HEK293 (cell line): ENCODE results near the gene APOO.

Experiments used
- CTCF ChIA-PET: fragments of 350-600 bp; formaldehyde crosslinking; extraction: SDS; loops from one replicate; lab custom pipeline; 2021; ENCODE audit warnings: antibody characterized with exemption; lab: Yijun Ruan, JAX
- POLR2A ChIA-PET: fragments of 300-600 bp; formaldehyde crosslinking; extraction: SDS; loops from one replicate; lab custom pipeline; 2020; ENCODE audit warnings: antibody characterized with exemption, inconsistent platforms; lab: Yijun Ruan, JAX
- H3K27ac ChIP-seq: fragments of 200-500 bp; sonication (Bioruptor generic); 2 replicates; pipeline ENCODE4 v1.5.1; 2014; ENCODE audit warnings: low read depth, low read length, control low read depth, inconsistent platforms; ENCODE audit errors: extremely low read depth
- H3K36me3 ChIP-seq, 2 experiments: fragments of 200-500 bp in 1 of 2; sonication (Bioruptor generic) in 1 of 2; 1 replicate in 1 of 2; 2 replicates in 1 of 2; pipeline ENCODE4 v1.5.1; 2014 to 2017; ENCODE audit warnings: inconsistent platforms in 2 of 2, low read length in 2 of 2; ENCODE audit not compliant: control insufficient read depth in 2 of 2, insufficient read depth in 1 of 2
- H3K4me1 ChIP-seq: fragments of 200-500 bp; sonication (Bioruptor generic); 2 replicates; pipeline ENCODE4 v1.5.1; 2014; ENCODE audit warnings: mild to moderate bottlenecking, low read length, inconsistent platforms; ENCODE audit not compliant: control insufficient read depth, insufficient read depth
- H3K4me3 ChIP-seq: 2 replicates; pipeline ENCODE4 v1.5.1; 2011; ENCODE audit warnings: low read depth, mild to moderate bottlenecking, control low read depth, low read length, moderate library complexity
- H3K9me3 ChIP-seq: fragments of 200-500 bp; sonication (Bioruptor generic); 2 replicates; pipeline ENCODE4 v1.5.1; 2014; ENCODE audit warnings: low read depth, low read length, inconsistent platforms; ENCODE audit not compliant: control insufficient read depth, insufficient read depth
- HOXD13 ChIP-seq: sonication (generic); formaldehyde crosslinking; IDR thresholded peaks from 2 replicates; pipeline ENCODE4 v1.8.0; 2022; ENCODE audit warnings: missing genetic modification reagents, borderline replicate concordance
- IKZF3 ChIP-seq: fragments of 450-650 bp; IDR thresholded peaks from 2 replicates; pipeline ENCODE4 v1.5.0; 2018; ENCODE audit warnings: missing biosample characterization, mild to moderate bottlenecking, missing genetic modification characterization, moderate library complexity
- KLF8 ChIP-seq: fragments of 450-650 bp; formaldehyde crosslinking; IDR thresholded peaks from 2 replicates; pipeline ENCODE4 v1.5.1; 2016; ENCODE audit warnings: missing biosample characterization, missing genetic modification characterization
- OSR2 ChIP-seq: fragments of 450-650 bp; formaldehyde crosslinking; IDR thresholded peaks from 2 replicates; pipeline ENCODE4 v1.5.1; 2016; ENCODE audit warnings: missing biosample characterization, missing genetic modification characterization
- SP3 ChIP-seq: fragments of 450-650 bp; formaldehyde crosslinking; IDR thresholded peaks from 2 replicates; pipeline ENCODE4 v1.5.1; 2016; ENCODE audit warnings: missing biosample characterization, missing genetic modification characterization
- SP7 ChIP-seq: fragments of 450-650 bp; formaldehyde crosslinking; IDR thresholded peaks from 2 replicates; pipeline ENCODE4 v1.5.1; 2016; ENCODE audit warnings: missing biosample characterization, missing genetic modification characterization
- ZEB2 ChIP-seq: fragments of 450-650 bp; formaldehyde crosslinking; IDR thresholded peaks from 2 replicates; pipeline ENCODE4 v1.5.1; 2016; ENCODE audit warnings: missing biosample characterization, missing genetic modification characterization
- ZNF121 ChIP-seq: fragments of 450-650 bp; formaldehyde crosslinking; IDR thresholded peaks from 2 replicates; pipeline ENCODE4 v1.5.1; 2016; ENCODE audit warnings: missing biosample characterization, missing genetic modification characterization
- ZNF157 ChIP-seq: fragments of 450-650 bp; formaldehyde crosslinking; IDR thresholded peaks from 2 replicates; pipeline ENCODE4 v1.5.1; 2016; ENCODE audit warnings: missing biosample characterization, missing genetic modification characterization
- ZNF23 ChIP-seq: fragments of 450-650 bp; formaldehyde crosslinking; IDR thresholded peaks from 2 replicates; pipeline ENCODE4 v1.5.1; 2016; ENCODE audit warnings: missing biosample characterization, missing genetic modification characterization, borderline replicate concordance
- ZNF423 ChIP-seq: fragments of 450-650 bp; formaldehyde crosslinking; IDR thresholded peaks from 2 replicates; pipeline ENCODE4 v1.5.1; 2016; ENCODE audit warnings: missing biosample characterization, missing genetic modification characterization
- ZSCAN23 ChIP-seq: fragments of 450-650 bp; formaldehyde crosslinking; IDR thresholded peaks from 2 replicates; pipeline ENCODE4 v1.5.1; 2016; ENCODE audit warnings: missing biosample characterization, missing genetic modification characterization
- TF ChIP-seq, protein P1 (sequence below): fragments of 450-650 bp; formaldehyde crosslinking; IDR thresholded peaks from 2 replicates; pipeline ENCODE4 v1.5.1; 2017; ENCODE audit warnings: missing biosample characterization, missing genetic modification characterization
- TF ChIP-seq, protein P2 (sequence below): fragments of 450-650 bp; formaldehyde crosslinking; IDR thresholded peaks from 2 replicates; pipeline ENCODE4 v1.5.1; 2016; ENCODE audit warnings: missing biosample characterization, missing genetic modification characterization
- TF ChIP-seq, protein P3 (sequence below): fragments of 450-650 bp; formaldehyde crosslinking; IDR thresholded peaks from 2 replicates; pipeline ENCODE4 v1.5.1; 2016; ENCODE audit warnings: missing biosample characterization, missing genetic modification characterization
- TF ChIP-seq, protein P4 (sequence below): fragments of 450-650 bp; formaldehyde crosslinking; IDR thresholded peaks from 2 replicates; pipeline ENCODE4 v1.5.0; 2017; ENCODE audit warnings: missing biosample characterization, missing genetic modification characterization, borderline replicate concordance
- TF ChIP-seq, protein P5 (sequence below): fragments of 450-650 bp; formaldehyde crosslinking; optimal IDR thresholded peaks from 2 replicates; pipeline ENCODE3; 2016; ENCODE audit warnings: missing biosample characterization, mild to moderate bottlenecking, missing genetic modification characterization

The APOO gene

DNA sequence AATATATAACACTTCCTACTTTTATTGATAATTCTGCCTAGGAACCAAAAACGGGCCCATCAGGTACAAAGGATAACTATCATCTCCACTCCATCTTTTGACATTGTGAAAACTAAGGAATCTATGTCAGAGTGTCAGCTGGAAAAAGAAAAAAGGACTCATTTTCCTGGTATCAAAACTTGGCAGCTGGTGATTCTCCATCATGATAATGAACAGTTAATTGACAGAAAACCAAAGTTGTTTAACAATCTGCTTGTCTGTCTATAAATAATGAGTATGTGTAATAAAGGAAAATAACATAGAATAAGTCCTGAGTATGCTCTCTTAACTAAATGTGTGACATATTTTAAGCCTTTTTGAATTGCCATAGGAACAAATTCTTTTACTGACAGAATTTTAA, 31.5 kb upstream of the APOO start (continued):
- TF ChIP-seq HOXD13: no peak
- TF ChIP-seq, all 188 proteins: peak for 0

DNA sequence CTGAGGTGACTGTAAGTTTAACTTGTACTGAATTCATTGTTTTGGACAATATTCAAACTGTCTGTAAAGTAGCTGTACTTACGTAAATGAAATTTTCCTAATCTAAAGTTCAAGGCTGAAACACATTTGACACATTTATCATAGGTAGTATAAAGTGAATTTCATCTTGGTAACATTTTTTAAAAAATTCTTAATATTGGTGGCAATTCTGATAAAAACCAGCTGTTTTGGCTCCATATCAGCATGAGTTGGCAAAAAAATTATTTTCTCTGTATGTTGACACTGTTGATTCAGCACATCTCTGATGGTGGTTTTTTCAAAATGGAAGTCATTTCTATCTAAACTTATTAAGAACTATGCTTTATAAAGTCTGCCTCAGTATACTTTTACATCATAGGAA, 31.0 kb upstream of the APOO start:
- ChIA-PET CTCF (interaction anchor here (0.6 to 1.6 kb wide), 3 partner anchors 18 to 115 kb away, joined by 4 to 8 read pairs (median 4); no protein-coding TSS in a partner anchor), POLR2A (no interaction called here)
- Histone ChIP-seq H3K4me3 (no peak overlapping the region), H3K9me3 (no peaks in the 10 kb centered on the region), H3K27ac (no peak overlapping the region), H3K4me1 (no peaks in the 10 kb centered on the region; the same call in 1 of the 2 replicates), H3K36me3 (no peaks in the 10 kb centered on the region)
- no peak for TF ChIP-seq KLF8 (tag by site-specific recombination)
- TF ChIP-seq, protein P1, sequence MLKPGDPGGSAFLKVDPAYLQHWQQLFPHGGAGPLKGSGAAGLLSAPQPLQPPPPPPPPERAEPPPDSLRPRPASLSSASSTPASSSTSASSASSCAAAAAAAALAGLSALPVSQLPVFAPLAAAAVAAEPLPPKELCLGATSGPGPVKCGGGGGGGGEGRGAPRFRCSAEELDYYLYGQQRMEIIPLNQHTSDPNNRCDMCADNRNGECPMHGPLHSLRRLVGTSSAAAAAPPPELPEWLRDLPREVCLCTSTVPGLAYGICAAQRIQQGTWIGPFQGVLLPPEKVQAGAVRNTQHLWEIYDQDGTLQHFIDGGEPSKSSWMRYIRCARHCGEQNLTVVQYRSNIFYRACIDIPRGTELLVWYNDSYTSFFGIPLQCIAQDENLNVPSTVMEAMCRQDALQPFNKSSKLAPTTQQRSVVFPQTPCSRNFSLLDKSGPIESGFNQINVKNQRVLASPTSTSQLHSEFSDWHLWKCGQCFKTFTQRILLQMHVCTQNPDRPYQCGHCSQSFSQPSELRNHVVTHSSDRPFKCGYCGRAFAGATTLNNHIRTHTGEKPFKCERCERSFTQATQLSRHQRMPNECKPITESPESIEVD (tag by site-specific recombination): peak; percentile 54; the same call in 1 of the 2 replicates

DNA sequence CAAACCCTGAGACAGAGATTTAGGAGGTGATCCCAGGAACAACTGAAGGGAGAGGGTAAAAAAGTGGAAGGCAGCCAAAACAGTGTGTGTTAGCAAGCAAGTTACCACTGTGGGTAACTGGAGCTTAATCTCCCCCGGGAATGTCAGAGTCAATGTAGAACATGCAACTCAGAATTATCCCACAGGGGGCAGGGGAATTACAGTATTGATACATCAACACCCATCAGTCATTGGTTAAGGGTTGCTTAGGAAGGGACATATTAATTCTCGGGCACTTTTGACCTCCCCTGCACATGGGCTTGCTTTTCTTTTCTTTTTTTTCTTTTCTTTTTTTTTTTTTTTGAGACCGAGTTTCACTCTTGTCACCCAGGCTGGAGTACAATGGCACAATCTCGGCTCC, 29.4 kb upstream of the APOO start:
- no peaks in the 10 kb centered on the region for H3K9me3 ChIP-seq
- H3K27ac ChIP-seq: no peak overlapping the region
- H3K4me1 ChIP-seq: no peaks in the 10 kb centered on the region; the same call in 1 of the 2 replicates
- no peaks in the 10 kb centered on the region for H3K36me3 ChIP-seq
- H3K4me3 ChIP-seq: no peak overlapping the region
- ChIA-PET POLR2A (interaction anchor here (1.0 kb wide), 1 partner anchor 35 kb away, joined by 3 read pairs; no protein-coding TSS in a partner anchor), CTCF (no interaction called here)
- TF ChIP-seq, protein P2, sequence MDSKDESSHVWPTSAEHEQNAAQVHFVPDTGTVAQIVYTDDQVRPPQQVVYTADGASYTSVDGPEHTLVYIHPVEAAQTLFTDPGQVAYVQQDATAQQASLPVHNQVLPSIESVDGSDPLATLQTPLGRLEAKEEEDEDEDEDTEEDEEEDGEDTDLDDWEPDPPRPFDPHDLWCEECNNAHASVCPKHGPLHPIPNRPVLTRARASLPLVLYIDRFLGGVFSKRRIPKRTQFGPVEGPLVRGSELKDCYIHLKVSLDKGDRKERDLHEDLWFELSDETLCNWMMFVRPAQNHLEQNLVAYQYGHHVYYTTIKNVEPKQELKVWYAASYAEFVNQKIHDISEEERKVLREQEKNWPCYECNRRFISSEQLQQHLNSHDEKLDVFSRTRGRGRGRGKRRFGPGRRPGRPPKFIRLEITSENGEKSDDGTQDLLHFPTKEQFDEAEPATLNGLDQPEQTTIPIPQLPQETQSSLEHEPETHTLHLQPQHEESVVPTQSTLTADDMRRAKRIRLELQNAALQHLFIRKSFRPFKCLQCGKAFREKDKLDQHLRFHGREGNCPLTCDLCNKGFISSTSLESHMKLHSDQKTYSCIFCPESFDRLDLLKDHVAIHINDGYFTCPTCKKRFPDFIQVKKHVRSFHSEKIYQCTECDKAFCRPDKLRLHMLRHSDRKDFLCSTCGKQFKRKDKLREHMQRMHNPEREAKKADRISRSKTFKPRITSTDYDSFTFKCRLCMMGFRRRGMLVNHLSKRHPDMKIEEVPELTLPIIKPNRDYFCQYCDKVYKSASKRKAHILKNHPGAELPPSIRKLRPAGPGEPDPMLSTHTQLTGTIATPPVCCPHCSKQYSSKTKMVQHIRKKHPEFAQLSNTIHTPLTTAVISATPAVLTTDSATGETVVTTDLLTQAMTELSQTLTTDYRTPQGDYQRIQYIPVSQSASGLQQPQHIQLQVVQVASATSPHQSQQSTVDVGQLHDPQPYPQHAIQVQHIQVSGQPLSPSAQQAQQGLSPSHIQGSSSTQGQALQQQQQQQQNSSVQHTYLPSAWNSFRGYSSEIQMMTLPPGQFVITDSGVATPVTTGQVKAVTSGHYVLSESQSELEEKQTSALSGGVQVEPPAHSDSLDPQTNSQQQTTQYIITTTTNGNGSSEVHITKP (tag by site-specific recombination): peak; percentile 99
- TF ChIP-seq IKZF3 (tag by site-specific recombination): peak; percentile 32; the same call in 1 of the 2 replicates
- TF ChIP-seq, protein P3, sequence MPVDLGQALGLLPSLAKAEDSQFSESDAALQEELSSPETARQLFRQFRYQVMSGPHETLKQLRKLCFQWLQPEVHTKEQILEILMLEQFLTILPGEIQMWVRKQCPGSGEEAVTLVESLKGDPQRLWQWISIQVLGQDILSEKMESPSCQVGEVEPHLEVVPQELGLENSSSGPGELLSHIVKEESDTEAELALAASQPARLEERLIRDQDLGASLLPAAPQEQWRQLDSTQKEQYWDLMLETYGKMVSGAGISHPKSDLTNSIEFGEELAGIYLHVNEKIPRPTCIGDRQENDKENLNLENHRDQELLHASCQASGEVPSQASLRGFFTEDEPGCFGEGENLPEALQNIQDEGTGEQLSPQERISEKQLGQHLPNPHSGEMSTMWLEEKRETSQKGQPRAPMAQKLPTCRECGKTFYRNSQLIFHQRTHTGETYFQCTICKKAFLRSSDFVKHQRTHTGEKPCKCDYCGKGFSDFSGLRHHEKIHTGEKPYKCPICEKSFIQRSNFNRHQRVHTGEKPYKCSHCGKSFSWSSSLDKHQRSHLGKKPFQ: 0 out of 2 replicates have a peak, but pooled peaks have one; percentile 21
- 0 out of 2 replicates have a peak, but pooled peaks have one; percentile 21 for TF ChIP-seq ZSCAN23
- no peak for TF ChIP-seq SP3 (tag by site-specific recombination)
- 0 out of 2 replicates have a peak, but pooled peaks have one; percentile 38 for TF ChIP-seq ZNF423 (tag by site-specific recombination)
- TF ChIP-seq OSR2 (tag by site-specific recombination): peak; percentile 87
- TF ChIP-seq ZEB2: peak; percentile 36; the same call in 1 of the 2 replicates
- 0 out of 2 replicates have a peak, but pooled peaks have one; percentile 28 for TF ChIP-seq SP7
- no peak for TF ChIP-seq ZNF121 (tag by site-specific recombination)

DNA sequence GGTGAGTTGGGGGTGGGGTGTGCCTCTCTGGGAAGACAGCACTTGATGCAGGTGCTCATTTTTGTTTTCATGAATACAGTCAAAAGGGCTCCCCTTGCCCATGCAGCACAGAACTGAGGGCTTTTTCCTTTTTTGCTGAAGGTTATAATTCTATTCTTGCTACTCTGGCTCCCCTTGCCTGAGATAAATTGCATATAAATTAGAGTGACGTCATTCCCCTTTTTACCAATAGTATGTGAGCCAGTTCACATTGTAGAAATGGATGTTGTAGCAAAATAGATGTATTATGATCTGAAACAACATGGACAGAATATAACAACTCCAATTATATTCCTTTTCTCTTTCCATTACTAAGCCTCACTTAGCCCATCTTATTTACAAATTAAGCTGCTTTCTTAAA, 28.4 kb upstream of the APOO start:
- Histone ChIP-seq H3K4me1 (no peaks in the 10 kb centered on the region; the same call in 1 of the 2 replicates), H3K9me3 (no peaks in the 10 kb centered on the region), H3K4me3 (no peak overlapping the region), H3K27ac (no peak overlapping the region), H3K36me3 (no peaks in the 10 kb centered on the region)
- ChIA-PET POLR2A (no interaction called here), CTCF (no interaction called here)
- TF ChIP-seq ZNF157 (no peak), ZNF23 (tag by site-specific recombination) (no peak)
- TF ChIP-seq, protein P4, sequence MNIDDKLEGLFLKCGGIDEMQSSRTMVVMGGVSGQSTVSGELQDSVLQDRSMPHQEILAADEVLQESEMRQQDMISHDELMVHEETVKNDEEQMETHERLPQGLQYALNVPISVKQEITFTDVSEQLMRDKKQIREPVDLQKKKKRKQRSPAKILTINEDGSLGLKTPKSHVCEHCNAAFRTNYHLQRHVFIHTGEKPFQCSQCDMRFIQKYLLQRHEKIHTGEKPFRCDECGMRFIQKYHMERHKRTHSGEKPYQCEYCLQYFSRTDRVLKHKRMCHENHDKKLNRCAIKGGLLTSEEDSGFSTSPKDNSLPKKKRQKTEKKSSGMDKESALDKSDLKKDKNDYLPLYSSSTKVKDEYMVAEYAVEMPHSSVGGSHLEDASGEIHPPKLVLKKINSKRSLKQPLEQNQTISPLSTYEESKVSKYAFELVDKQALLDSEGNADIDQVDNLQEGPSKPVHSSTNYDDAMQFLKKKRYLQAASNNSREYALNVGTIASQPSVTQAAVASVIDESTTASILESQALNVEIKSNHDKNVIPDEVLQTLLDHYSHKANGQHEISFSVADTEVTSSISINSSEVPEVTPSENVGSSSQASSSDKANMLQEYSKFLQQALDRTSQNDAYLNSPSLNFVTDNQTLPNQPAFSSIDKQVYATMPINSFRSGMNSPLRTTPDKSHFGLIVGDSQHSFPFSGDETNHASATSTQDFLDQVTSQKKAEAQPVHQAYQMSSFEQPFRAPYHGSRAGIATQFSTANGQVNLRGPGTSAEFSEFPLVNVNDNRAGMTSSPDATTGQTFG (tag by site-specific recombination): no peak
- TF ChIP-seq, protein P5, sequence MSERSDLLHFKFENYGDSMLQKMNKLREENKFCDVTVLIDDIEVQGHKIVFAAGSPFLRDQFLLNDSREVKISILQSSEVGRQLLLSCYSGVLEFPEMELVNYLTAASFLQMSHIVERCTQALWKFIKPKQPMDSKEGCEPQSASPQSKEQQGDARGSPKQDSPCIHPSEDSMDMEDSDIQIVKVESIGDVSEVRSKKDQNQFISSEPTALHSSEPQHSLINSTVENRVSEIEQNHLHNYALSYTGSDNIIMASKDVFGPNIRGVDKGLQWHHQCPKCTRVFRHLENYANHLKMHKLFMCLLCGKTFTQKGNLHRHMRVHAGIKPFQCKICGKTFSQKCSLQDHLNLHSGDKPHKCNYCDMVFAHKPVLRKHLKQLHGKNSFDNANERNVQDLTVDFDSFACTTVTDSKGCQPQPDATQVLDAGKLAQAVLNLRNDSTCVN (tag by site-specific recombination): no peak
